ENCODE data around the gene RALGDS.
"Not testable (repeated sequence)": the region's sequence is repeated elsewhere in the genome, so short reads cannot be mapped to it uniquely, and the experiment has no call there.

Gene RALGDS

GRCh38 chr9:133121198-133121914, at the start of gene RALGDS:
RALGDS (minus strand) TSS chr9:133121240; CDS start chr9:133121154, 86 bp downstream.
- DNase-seq = peak; percentile 71

DNA sequence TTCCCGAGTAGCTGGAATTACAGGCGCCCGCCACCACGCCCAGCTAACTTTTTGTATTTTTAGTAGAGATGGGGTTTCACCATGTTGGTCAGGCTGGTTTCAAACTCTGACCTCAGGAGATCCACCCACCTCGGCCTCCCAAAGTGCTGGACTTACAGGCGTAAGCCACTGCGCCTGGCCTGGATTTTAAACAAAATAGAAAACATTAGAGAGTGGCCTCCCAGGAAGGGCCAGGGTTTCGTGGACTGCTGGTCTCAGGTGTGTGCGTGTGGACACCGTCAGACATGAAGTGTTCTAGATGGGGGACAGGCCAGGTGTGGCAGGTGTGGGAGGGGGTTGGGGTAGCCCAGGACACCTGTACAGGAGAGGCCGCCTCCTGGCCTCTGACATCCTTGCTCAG, 49.7 kb upstream of the RALGDS start:
- DNase-seq = no peak

- DNase-seq = not testable (repeated sequence)
Observed at GRCh38 chr9:133169687-133170086, 48.6 kb upstream of the RALGDS start.

- DNase-seq = no peak
Observed at GRCh38 chr9:133169102-133169501, 48.1 kb upstream of the RALGDS start.

GRCh38 chr9:133168432-133168831, 47.4 kb upstream of the RALGDS start:
- no peak for DNase-seq

DNA sequence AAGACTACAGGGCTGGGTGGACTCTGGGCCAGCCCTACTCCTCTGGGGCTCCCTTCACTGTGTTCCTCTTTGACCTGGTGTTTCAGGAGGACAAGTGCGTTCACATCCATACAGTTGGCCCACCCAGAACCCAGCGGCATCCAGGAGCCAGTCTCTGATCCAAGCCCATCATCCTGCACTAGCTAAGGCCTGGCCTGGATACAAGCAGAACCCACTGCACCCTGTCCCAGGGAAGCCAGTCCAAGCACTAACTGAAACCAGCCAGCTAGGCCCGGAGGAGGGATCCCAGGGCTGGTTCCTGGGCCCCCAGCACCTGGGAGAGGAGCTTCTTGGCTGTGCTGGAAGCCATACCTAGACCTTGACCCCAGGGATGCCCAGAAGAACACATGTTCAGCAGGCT, 46.7 kb upstream of the RALGDS start:
- DNase-seq = no peak

DNA sequence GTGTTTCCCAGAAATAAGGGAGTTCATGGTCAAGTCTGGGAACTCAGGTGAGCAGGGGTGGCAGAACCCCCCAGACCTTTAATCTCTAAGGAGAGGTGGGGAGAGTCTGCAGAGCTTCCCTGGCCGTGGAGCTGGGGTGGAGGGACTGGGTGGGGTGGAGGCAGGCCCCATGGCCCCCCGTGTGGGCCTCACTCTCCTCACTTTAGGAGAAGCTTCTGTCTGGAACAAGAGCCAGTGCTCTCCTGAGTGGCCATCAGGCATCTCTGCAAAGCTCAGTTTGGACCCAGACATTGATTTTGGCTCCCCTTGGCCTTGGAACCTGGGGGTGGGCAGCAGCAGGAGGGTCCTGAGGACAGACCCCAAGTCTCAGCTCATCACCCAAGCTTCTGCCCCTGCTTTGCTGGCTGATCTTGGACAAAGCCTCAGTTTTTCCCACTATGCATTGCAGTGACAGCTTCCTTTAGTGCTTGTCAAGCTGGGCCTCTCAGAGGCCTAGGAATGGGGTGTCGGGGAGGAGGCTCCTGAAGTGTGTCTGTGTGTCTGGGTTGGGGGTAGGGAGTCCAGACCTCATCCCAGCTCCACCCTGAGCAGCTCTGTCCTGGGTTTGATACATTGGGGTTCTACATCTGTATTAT, 46.2 kb upstream of the RALGDS start:
- DNase-seq = no peak

GRCh38 chr9:133166392-133166791, 45.4 kb upstream of the RALGDS start:
- no peak for DNase-seq

DNA sequence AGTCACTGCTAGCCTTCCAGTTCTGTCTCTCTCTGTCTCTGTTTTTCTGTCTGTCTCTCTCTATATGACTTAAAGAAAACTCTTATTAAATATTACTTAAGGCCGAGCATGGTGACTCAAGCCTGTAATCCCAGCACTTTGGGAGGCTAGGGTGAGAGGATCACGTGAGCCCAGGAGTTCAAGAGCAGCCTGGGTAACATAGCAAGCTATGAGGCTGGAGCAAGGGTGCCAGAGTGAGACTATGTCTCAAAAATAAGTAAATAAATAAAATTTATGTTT, 44.4 kb upstream of the RALGDS start:
- no peak for DNase-seq

GRCh38 chr9:133164191-133164590, 43.2 kb upstream of the RALGDS start:
- no peak for DNase-seq

GRCh38 chr9:133163504-133164172, 42.6 kb upstream of the RALGDS start, which contains the start of gene GBGT1:
GBGT1 (minus strand) TSS chr9:133163914; CDS start chr9:133162412, 1,502 bp downstream.
- peak; percentile 14 for DNase-seq

DNA sequence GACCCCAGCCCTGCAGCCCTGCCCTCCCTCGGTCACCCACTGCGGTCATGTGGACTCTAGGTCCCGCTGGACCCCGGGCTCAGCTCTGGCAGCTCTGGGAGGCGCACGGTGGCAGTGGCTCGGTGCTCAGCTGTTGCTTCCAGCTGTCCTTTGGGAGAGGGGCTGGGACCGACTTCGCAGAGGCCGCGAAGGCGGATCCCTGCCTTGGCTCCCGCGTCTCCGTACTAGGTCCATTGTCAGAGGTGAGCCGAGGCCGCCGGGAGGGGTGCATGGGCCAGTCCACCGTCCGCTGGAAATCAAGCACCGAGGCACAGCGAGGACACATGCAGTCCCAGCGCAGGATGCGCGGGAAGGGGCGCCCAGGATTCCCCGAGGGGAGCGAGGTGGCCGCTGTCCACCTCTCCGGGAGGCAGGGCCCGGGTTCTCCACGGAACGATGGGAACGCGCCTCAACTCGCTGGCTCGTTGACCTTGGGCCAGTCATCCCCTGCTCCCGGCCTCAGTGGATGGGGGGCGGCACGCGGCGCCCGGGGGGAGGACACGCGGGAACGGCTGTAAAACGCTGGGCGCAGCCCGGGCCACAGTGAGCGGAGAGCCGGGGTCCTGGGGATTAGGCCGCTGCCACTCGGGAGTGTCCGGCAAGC, 41.9 kb upstream of the RALGDS start:
- DNase-seq = no peak

GRCh38 chr9:133161547-133161950, 40.5 kb upstream of the RALGDS start:
- no peak for DNase-seq

- no peak for DNase-seq
Observed at GRCh38 chr9:133160742-133161546, 39.9 kb upstream of the RALGDS start.

- no peak for DNase-seq
Observed at GRCh38 chr9:133158695-133159094, 37.7 kb upstream of the RALGDS start.

DNA sequence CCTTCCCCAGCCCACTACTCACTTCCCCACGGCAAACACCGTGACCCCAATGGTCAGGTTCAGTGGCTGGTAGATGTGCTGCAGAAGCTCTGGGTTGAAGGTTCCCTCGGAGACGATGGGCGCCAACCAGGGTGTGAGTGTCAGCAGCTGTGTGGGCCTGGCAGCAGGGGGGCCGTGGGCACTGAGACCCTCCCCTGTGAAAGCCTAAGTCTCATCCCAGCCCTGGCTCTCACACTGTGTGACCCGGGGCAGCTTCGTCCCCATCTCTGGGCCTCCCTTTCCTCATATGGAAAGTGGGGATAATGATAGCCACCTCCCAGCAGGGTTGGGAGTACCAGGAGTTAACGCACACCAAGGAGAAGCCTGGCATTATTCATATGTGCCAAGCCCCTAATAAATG, 34.1 kb upstream of the RALGDS start:
- DNase-seq = no peak

GRCh38 chr9:133154097-133154989, 33.3 kb upstream of the RALGDS start:
- no peak for DNase-seq

DNA sequence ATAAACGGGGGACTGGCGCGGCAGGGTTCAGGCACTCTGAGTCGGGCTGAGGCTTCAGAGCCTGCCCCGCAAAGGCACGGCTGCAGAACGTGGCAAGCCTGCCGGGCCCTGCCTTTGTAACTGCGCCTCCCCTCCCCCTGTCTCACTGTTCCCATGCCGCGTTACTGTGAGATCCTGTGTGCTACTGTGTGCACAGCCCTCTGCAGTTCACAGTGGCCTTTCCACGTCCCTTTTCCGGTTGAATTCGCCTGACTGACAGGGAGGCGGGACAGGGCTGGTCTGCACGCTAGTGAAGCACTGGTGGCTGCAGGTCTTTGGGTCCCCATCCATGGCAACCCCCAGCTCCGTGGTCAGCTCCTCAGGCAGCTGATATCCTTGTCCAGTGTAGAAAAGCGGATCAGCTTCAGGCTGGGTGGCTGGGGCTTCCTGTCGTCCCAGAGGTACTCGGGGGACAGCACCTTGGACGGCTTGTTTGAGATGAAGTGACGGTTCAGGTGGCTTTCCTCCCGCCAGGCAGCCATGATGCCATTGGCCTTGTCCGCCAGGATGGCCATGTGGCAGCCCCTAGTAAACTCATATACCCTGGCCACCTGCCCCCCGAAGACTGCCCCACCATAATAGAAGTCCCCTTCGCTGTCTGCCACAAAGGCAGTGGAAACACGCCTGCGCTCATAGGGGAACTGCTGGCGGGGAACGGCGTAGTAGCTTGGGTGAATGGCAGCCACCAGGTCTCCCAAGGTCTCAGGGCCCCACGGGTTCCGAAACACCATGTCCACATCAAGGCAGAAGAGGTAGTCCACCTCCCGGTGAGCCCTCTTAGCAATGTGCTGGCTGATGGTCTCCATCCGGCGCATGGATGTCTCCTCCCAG, 32.4 kb upstream of the RALGDS start:
- no peak for DNase-seq

DNA sequence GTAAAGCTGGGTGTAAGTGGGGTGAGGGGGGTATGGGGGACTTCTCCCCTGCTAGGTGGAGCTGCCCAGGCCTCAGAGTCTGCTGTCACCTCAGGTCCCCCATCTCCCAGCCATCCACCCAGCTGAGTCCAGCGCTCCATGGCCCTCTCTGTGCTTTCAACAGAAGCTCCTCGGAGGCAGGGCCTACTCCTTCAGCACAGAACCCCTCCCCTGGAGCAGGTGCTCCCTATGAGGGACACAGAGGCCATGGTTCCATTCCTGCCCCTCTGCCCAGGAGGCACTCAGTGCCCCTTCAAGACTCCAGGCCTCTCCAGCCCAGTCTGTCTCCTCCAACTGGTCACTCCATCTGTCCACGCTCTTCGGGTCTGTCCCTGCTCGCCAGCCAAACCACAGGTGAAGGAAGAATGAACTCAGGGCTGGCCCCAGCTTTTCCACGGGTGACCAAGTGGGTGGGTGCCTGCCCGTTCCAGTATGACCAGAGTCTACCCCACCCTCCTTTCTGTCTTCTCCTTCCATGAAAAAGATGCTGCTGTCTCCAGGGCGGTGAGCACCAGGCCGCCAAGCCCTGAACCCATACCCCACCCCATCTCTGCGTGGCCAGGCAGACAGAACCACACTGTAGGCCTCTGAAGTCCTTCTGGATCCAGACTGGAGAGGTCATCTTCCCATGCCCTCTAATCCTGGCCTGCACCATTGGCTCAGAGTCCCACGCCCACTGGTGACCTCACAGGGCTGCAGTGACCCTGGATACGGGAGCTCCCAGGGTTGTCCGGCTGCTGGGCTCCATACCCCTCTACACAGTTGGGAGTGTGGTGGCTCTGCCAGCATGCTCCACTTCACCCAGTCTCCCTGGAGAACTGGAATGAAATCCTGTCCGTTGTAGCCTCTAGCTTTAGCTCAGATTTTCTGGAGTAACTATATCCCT, 30.8 kb upstream of the RALGDS start:
- no peak for DNase-seq

- DNase-seq = no peak
Observed at GRCh38 chr9:133151041-133151440, 30.0 kb upstream of the RALGDS start.
